ES-I3 (cell line): Measurements from ENCODE around the gene IFNA5.

Experiments
- H3K36me3 ChIP-seq: 2 replicates; pipeline ENCODE4 v1.6.1; 2013; ENCODE audit warnings: mild to moderate bottlenecking, low read length, control low read depth, moderate library complexity; ENCODE audit not compliant: insufficient read depth
- H3K4me1 ChIP-seq: 2 replicates; pipeline ENCODE4 v1.6.1; 2013; ENCODE audit warnings: mild to moderate bottlenecking, control low read depth, low read length; ENCODE audit not compliant: insufficient read depth
- H3K9ac ChIP-seq: 2 replicates; pipeline ENCODE4 v1.6.1; 2013; ENCODE audit warnings: low read depth, mild to moderate bottlenecking, low read length, moderate library complexity
- H3K9me3 ChIP-seq: 2 replicates; pipeline ENCODE4 v1.6.1; 2013; ENCODE audit warnings: mild to moderate bottlenecking, low read length, moderate library complexity; ENCODE audit not compliant: control insufficient read depth, insufficient read depth

IFNA5 gene

DNA sequence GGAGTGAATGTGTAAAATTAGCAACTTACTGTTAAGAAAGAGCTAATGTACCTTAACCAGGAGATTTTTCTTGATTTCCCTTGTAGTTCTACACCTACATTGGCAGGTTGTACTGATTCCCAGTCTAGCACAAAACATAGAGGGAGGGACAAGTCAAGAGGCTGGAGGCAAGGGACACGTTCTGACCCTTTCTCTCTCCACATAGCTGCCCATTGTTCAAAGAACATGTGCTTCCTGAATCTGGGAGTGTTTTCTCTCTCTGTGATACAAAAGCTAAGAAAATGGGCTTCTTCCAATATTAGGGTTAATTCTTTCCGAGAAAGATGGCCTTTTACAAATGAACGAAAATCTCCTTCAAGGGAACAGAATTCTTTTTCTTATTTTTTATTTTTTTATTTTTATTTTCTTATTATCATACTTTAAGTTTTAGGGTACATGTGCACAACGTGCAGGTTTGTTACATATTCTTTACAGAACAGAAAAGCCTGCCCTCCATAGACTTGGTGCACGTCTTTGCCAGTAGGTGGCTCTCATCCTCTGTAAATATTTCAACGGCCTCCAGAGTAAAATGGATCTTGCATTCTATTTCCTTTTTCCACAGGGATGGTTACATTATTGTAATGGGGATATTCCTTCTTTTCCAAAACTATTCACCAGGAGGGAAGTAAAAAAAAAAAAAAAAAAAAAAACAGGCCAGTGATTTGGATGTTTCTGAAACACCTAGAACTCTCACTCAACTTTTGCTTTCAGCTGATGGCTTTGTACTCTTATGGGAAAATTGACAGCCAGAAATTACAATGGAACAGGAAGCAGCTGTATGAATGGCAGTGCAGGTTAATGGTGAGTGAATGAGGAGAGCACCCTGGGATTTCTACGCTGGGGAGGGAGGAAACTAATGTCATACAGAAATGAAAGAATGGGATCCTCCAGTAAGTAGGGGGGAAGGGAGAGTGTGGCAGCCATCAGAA, 13.1 kb upstream of the IFNA5 start:
- Histone ChIP-seq H3K36me3 (peaks cover 4% of the 10 kb centered on the region; the same call in 1 of the 2 replicates), H3K9me3 (no peaks in the 10 kb centered on the region), H3K9ac (no peak overlapping the region), H3K4me1 (no peaks in the 10 kb centered on the region)

GRCh38 chr9:21316860-21317259, 11.7 kb upstream of the IFNA5 start:
- Histone ChIP-seq H3K9me3 (no peaks in the 10 kb centered on the region), H3K4me1 (no peaks in the 10 kb centered on the region), H3K9ac (no peak overlapping the region), H3K36me3 (no peaks in the 10 kb centered on the region)

DNA sequence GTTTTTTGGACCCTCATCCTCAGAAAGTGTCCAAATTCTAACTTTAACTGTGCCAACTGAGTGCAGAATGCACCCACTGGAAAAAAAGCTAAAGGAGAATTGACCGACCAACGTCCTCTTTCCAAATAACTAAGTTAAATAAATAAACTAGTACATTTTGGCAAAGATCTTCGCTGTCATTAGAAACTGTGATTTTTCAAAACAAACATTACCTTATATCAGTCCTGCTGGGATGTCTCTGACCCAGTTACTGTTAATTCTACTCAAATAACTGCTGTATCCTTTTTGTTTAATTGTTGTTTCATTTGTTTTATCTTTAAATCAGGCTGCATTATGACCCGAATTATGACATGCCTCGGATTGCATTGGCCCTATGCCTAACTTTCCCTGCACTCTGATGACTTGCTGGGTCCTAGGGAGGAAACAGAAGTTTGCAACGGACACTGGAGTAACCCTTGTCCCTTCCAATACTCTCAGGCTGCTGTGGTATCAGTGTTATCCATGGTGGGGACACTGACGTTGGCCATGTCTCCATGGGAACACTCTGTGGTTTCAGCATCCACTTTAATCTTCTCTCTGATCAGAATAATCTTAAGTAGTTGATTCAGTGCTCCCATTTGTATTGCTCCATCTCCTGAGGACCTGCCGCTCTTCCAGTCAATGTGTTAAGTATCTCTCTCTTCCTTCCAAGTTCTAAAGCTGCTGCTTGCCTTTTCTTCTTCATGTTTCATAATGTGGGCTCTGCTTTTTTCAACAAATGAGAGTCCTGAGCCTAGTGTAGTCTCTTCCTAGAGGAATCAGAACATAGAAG, 11.1 kb upstream of the IFNA5 start:
- Histone ChIP-seq H3K9me3 (no peaks in the 10 kb centered on the region), H3K36me3 (no peaks in the 10 kb centered on the region), H3K9ac (no peak overlapping the region), H3K4me1 (no peaks in the 10 kb centered on the region)

GRCh38 chr9:21314152-21314551, 9.0 kb upstream of the IFNA5 start:
- H3K36me3 ChIP-seq: no peaks in the 10 kb centered on the region
- H3K9ac ChIP-seq: no peak overlapping the region
- no peaks in the 10 kb centered on the region for H3K9me3 ChIP-seq
- no peaks in the 10 kb centered on the region for H3K4me1 ChIP-seq

DNA sequence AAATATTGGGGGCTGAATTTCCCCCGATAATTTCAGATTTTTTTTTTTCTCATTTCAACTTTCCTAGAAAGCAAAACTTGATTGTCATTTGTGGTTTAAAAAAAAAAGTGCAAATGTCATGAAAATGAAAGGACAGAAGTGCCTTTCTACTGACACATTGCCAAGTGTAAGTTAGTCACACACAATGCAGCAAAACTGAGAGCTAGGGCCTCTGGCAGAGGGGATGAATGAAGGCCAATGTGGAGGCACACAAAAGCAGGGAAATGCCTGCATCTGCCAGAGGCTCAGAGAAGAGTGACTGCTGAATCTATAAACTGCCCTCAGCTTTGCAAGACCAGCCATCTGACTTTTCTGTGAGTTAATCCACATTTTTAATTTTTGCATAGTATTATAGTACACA, 6.8 kb upstream of the IFNA5 start:
- no peaks in the 10 kb centered on the region for H3K9me3 ChIP-seq
- H3K4me1 ChIP-seq: no peaks in the 10 kb centered on the region
- H3K9ac ChIP-seq: no peak overlapping the region
- H3K36me3 ChIP-seq: no peaks in the 10 kb centered on the region

GRCh38 chr9:21295992-21296391, 9.1 kb downstream of the IFNA5 start:
- H3K4me1 ChIP-seq: no peaks in the 10 kb centered on the region
- H3K36me3 ChIP-seq: no peaks in the 10 kb centered on the region
- H3K9ac ChIP-seq: no peak overlapping the region
- no peaks in the 10 kb centered on the region for H3K9me3 ChIP-seq

GRCh38 chr9:21294904-21295538, 10.1 kb downstream of the IFNA5 start:
- H3K36me3 ChIP-seq: no peaks in the 10 kb centered on the region
- no peak overlapping the region for H3K9ac ChIP-seq
- H3K4me1 ChIP-seq: no peaks in the 10 kb centered on the region
- H3K9me3 ChIP-seq: no peaks in the 10 kb centered on the region

- Histone ChIP-seq H3K9ac (no peak overlapping the region), H3K36me3 (no peaks in the 10 kb centered on the region), H3K4me1 (no peaks in the 10 kb centered on the region), H3K9me3 (no peaks in the 10 kb centered on the region)
Observed at GRCh38 chr9:21294364-21294774, 10.7 kb downstream of the IFNA5 start.

GRCh38 chr9:21289848-21290247, 15.3 kb downstream of the IFNA5 start:
- Histone ChIP-seq H3K36me3 (no peaks in the 10 kb centered on the region), H3K4me1 (no peaks in the 10 kb centered on the region), H3K9ac (no peak overlapping the region), H3K9me3 (no peaks in the 10 kb centered on the region)

- Histone ChIP-seq H3K9ac (no peak overlapping the region), H3K9me3 (no peaks in the 10 kb centered on the region), H3K4me1 (no peaks in the 10 kb centered on the region), H3K36me3 (no peaks in the 10 kb centered on the region)
Observed at GRCh38 chr9:21287280-21287679, 17.8 kb downstream of the IFNA5 start.

DNA sequence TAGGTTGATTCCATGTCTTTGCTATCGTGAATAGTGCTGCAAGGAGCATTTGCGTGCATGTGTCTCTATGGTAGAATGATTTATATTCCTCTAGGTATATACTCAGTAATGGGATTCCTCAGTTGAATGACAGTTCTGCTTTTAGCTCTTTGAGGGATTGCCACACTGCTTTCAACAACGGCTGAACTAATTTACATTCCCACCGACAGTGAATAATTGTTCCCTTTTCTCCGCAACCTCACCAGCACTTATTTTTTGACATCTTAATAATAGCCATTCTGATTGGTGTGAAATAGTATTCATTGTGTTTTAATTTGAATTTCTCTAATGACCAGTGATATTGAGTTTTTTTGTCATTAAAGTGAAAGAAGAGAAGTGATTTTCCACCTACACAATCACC, 18.5 kb downstream of the IFNA5 start:
- H3K9me3 ChIP-seq: no peaks in the 10 kb centered on the region
- no peaks in the 10 kb centered on the region for H3K4me1 ChIP-seq
- H3K36me3 ChIP-seq: no peaks in the 10 kb centered on the region
- no peak overlapping the region for H3K9ac ChIP-seq

DNA sequence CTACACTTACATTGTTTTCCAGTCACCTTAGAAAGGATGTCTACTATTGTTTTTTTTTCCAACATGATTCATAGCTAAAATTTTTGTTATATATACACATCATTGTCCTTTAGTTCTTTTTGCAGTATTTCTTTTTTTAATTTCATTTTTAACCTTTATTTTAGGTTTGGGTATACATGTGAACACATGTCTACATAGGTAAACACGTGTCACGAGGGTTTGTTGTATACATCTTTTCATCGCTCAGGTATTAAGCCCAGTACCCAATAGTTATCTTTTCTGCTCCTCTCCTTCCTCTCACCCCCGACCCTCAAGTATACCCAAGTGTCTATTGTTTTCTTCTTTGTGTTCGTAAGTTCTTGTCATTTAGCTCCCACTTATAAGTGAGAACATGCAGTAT, 19.0 kb downstream of the IFNA5 start:
- no peaks in the 10 kb centered on the region for H3K36me3 ChIP-seq
- no peak overlapping the region for H3K9ac ChIP-seq
- no peaks in the 10 kb centered on the region for H3K4me1 ChIP-seq
- H3K9me3 ChIP-seq: no peaks in the 10 kb centered on the region

GRCh38 chr9:21281275-21281674, 23.8 kb downstream of the IFNA5 start:
- Histone ChIP-seq H3K36me3 (no peaks in the 10 kb centered on the region), H3K9me3 (no peaks in the 10 kb centered on the region), H3K9ac (no peak overlapping the region), H3K4me1 (no peaks in the 10 kb centered on the region)

DNA sequence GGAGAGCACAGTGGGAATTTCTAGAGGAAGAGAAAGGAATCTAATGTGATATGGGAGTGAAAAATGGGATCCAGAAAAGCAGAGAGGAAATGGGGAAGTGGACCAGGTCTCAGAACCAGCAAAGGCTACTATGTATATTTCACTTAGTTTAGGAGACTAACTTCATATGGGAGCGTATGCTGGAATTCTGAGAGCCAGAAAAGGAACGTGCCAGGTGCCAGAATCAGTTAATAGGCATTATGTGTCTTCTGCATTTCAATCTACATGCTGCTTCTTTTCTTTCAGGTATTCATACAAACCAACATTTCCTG, 36.8 kb downstream of the IFNA5 start:
- Histone ChIP-seq H3K9me3 (no peaks in the 10 kb centered on the region), H3K36me3 (no peaks in the 10 kb centered on the region), H3K4me1 (no peaks in the 10 kb centered on the region), H3K9ac (no peak overlapping the region)
